Measurements from ENCODE around the gene CPED1. TPM values are rescaled to one million over a fixed set of nuclear protein-coding genes. Genes with fewer than 3 reads are reported as not detected.
"Not testable (repeated sequence)": the region's sequence is repeated elsewhere in the genome, so short reads cannot be mapped to it uniquely, and the experiment has no call there.

The CPED1 gene
- polyA plus RNA-seq, 2 donors: 0.29 to 1.3 TPM

DNA sequence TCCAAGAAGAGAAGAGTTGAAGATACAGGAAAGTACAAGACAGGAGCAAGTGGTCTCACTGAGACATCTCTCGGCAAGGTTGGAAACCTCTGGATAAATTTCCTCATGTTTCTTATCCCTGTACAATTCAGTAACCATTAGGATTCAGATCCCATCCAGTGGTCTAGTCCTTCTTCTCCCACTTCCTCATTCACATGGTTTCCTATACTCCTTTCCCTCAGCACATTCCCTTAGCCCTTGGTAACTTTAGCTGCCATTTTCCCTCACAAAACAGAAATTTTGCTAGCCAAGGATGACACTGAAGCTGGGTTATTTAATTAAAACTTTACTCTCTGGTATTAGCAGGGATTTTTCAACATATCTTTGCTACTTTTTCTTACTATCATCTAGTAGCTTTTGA is 82.6 kb downstream of the CPED1 start:
- H3K36me3 ChIP-seq (ENCODE audit: control insufficient read depth in 2 of 2, insufficient read depth in 2 of 2, low read length in 1 of 2): no peaks in the 10 kb centered on the region
- no peak overlapping the region for H3K27ac ChIP-seq (ENCODE audit: low read depth in 2 of 2, low read length in 1 of 2)
- no peaks in the 10 kb centered on the region for H3K9me3 ChIP-seq (ENCODE audit: control insufficient read depth in 2 of 2, insufficient read depth in 1 of 2, low read depth in 1 of 2, low read length in 1 of 2)
- H3K4me1 ChIP-seq (ENCODE audit: control insufficient read depth in 2 of 2, insufficient read depth in 2 of 2, low read length in 1 of 2): no peaks in the 10 kb centered on the region
- H3K27me3 ChIP-seq (ENCODE audit: control insufficient read depth in 1 of 2, insufficient read depth in 2 of 2, low read length in 2 of 2): no peaks in the 10 kb centered on the region
- 95 to 100% methylated on average over 1 of the region's 1 CpG for WGBS, 2 donors
- no peak overlapping the region for H3K4me3 ChIP-seq (ENCODE audit: low read depth in 1 of 2, low read length in 2 of 2)

DNA sequence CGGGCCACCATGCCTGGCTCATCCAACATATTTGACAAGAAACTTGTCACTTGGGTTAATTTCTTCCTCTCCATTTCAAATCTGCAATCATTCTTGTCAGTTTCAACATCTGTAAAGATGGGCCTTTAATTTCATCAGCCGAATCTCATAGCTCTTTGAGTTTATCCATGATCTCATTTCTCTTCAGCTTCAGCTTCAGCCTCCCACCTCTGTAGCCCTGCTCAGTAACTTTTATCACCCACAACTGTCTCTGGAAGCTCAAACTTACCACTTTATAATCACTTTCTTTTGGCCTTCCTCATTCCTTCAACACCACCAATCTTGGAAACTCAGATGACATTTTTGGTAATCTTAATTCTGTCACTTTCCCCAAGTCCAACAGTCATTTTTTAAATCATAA is 83.2 kb downstream of the CPED1 start:
- WGBS, 2 donors: 85 to 93% methylated on average over 2 of the region's 2 CpGs
- H3K4me1 ChIP-seq (ENCODE audit: control insufficient read depth in 2 of 2, insufficient read depth in 2 of 2, low read length in 1 of 2): no peaks in the 10 kb centered on the region
- no peak overlapping the region for H3K4me3 ChIP-seq (ENCODE audit: low read depth in 1 of 2, low read length in 2 of 2)
- H3K36me3 ChIP-seq (ENCODE audit: control insufficient read depth in 2 of 2, insufficient read depth in 2 of 2, low read length in 1 of 2): no peaks in the 10 kb centered on the region
- H3K27me3 ChIP-seq (ENCODE audit: control insufficient read depth in 1 of 2, insufficient read depth in 2 of 2, low read length in 2 of 2): no peaks in the 10 kb centered on the region
- no peaks in the 10 kb centered on the region for H3K9me3 ChIP-seq (ENCODE audit: control insufficient read depth in 2 of 2, insufficient read depth in 1 of 2, low read depth in 1 of 2, low read length in 1 of 2)
- H3K27ac ChIP-seq (ENCODE audit: low read depth in 2 of 2, low read length in 1 of 2): no peak overlapping the region

DNA sequence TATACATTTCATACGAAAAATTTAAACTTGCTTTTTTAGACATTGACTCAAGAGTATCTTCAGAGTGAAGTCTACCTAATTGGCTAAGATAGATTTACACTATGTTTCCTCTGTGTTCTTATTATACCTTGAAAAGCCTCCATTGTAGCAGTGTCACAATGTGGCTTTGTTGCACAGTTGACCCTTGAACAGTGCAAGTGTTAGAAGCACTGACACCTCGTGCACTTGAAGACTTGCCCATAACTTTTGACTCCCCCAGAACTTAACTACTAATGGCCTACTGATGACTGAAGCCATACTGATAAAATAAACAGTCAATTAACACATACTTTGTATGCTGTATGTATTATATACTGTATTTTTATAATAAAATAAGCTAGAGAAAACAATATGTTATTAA is 84.3 kb downstream of the CPED1 start:
- H3K27ac ChIP-seq (ENCODE audit: low read depth in 2 of 2, low read length in 1 of 2): no peak overlapping the region
- no peak overlapping the region for H3K4me3 ChIP-seq (ENCODE audit: low read depth in 1 of 2, low read length in 2 of 2)
- no peaks in the 10 kb centered on the region for H3K27me3 ChIP-seq (ENCODE audit: control insufficient read depth in 1 of 2, insufficient read depth in 2 of 2, low read length in 2 of 2)
- 66 to 68% methylated on average over 2 of the region's 2 CpGs for WGBS, 2 donors
- no peaks in the 10 kb centered on the region for H3K36me3 ChIP-seq (ENCODE audit: control insufficient read depth in 2 of 2, insufficient read depth in 2 of 2, low read length in 1 of 2)
- no peaks in the 10 kb centered on the region for H3K4me1 ChIP-seq (ENCODE audit: control insufficient read depth in 2 of 2, insufficient read depth in 2 of 2, low read length in 1 of 2)
- H3K9me3 ChIP-seq (ENCODE audit: control insufficient read depth in 2 of 2, insufficient read depth in 1 of 2, low read depth in 1 of 2, low read length in 1 of 2): no peaks in the 10 kb centered on the region

DNA sequence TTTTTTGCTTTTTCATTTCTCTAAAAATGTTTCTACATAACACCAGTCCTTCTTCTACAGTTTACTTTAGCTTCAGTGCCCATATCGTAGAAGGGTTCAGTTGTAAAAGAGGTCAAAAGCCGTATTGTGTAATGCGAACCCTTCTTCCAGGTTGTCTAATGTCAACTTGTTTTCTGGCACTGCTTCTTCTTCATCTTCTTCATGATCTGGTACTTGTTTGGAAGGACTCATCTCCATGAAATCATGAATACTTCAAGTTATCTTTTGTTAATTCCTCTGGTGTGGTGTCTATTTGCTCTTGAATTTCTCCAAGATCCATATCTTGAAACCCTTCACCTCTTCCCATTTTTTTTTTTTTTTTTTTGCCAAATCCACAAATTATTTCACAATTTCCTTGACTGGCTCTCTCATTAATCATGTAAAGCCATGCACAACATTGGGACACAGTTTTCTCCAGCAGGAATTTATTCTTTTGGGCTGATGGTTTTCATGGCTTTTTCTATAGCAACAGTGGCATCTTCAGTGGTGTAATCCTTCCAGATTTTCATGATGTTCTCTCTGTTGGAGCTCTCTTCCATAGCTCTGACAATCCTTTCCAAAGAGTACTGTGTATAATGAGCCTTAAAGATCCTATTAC is 85.1 kb downstream of the CPED1 start:
- Histone ChIP-seq H3K27me3 (ENCODE audit: control insufficient read depth in 1 of 2, insufficient read depth in 2 of 2, low read length in 2 of 2) (no peaks in the 10 kb centered on the region), H3K4me3 (ENCODE audit: low read depth in 1 of 2, low read length in 2 of 2) (no peak overlapping the region), H3K27ac (ENCODE audit: low read depth in 2 of 2, low read length in 1 of 2) (no peak overlapping the region), H3K9me3 (ENCODE audit: control insufficient read depth in 2 of 2, insufficient read depth in 1 of 2, low read depth in 1 of 2, low read length in 1 of 2) (no peaks in the 10 kb centered on the region), H3K36me3 (ENCODE audit: control insufficient read depth in 2 of 2, insufficient read depth in 2 of 2, low read length in 1 of 2) (no peaks in the 10 kb centered on the region), H3K4me1 (ENCODE audit: control insufficient read depth in 2 of 2, insufficient read depth in 2 of 2, low read length in 1 of 2) (no peaks in the 10 kb centered on the region)
- WGBS, 2 donors: 85% methylated on average over 3 of the region's 3 CpGs

DNA sequence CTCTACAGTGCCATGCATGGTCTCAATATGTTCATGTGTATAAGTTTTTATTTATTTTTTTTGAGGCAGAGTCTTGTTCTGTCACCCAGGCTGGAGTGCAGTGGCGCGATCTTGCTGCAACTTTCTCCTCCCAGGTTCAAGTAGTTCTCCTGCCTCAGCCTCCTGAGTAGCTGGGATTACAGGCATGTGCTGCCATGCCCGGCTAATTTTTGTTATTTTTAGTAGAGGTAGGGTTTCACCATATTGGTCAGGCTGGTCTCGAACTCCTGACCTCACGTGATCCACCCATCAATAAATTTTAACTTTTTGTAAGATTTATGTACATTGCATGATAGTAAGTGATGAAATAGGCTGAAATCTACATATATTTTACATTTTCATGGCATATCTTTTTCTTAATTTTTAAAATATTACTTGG is 86.9 kb downstream of the CPED1 start:
- not testable (repeated sequence) for H3K27me3 ChIP-seq (ENCODE audit: control insufficient read depth in 1 of 2, insufficient read depth in 2 of 2, low read length in 2 of 2); H3K9me3 ChIP-seq (ENCODE audit: control insufficient read depth in 2 of 2, insufficient read depth in 1 of 2, low read depth in 1 of 2, low read length in 1 of 2); H3K4me1 ChIP-seq (ENCODE audit: control insufficient read depth in 2 of 2, insufficient read depth in 2 of 2, low read length in 1 of 2); H3K4me3 ChIP-seq (ENCODE audit: low read depth in 1 of 2, low read length in 2 of 2); H3K36me3 ChIP-seq (ENCODE audit: control insufficient read depth in 2 of 2, insufficient read depth in 2 of 2, low read length in 1 of 2); H3K27ac ChIP-seq (ENCODE audit: low read depth in 2 of 2, low read length in 1 of 2)
- WGBS, 2 donors: 88 to 95% methylated on average over 5 of the region's 5 CpGs

DNA sequence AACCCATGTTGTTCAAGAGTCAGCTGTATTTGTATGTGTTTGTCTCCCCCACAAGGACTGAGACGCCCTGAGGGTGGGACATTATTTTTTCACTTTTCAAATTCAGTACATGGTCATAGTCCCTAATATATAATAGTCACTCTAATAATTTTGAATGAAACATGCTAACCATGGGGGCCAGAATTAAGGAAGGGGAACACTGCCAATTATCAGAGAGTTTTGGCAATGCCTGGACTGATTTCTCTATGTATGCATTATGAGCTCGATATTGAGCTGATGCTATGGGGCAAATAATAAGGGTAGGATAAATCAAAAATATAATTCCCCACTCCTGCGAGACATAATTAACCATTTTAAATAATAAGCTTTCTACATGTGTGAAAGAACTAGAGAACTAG is 87.4 kb downstream of the CPED1 start:
- 87 to 92% methylated on average over 3 of the region's 3 CpGs for WGBS, 2 donors
- H3K27ac ChIP-seq (ENCODE audit: low read depth in 2 of 2, low read length in 1 of 2): no peak overlapping the region

DNA sequence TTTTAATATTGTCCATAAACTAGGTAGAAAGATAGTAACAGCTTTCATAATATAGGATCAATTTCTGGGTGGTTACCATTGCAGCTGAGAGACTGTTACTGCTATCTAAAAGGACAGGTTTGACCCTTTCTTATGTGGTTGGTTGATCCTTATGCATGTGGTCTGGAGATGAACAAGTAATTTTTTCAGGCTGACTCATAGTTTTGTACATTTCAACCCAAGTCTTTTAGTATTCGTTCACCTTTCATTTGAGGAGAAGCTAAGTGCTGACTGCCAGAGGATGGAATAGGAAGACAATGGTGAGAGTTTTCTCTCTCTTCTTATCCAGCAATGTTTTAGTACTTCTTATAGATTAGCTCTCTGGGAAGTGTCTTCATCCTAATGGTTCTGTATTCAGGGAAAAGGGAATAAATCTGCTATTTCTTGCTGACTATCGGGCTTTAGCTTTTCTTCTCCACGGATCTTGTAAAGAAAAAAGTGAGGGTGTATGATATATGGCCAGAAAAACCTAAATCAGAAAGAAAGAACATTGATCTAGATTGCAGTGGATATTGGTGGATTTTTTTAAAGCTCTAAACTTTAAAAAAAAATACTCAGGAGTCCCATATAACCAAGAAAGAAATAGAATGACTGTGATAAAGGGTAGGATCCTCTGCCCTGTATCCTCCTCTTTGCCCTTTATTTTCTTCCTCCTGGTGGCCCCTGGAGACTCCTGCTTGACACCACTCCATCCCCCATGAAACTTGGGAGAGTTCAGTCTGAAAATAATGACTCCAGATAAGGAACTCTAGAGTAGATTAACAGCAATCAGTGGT is 88.0 kb downstream of the CPED1 start:
- H3K27me3 ChIP-seq (ENCODE audit: control insufficient read depth in 1 of 2, insufficient read depth in 2 of 2, low read length in 2 of 2): no peaks in the 10 kb centered on the region
- H3K36me3 ChIP-seq (ENCODE audit: control insufficient read depth in 2 of 2, insufficient read depth in 2 of 2, low read length in 1 of 2): no peaks in the 10 kb centered on the region
- no peaks in the 10 kb centered on the region for H3K9me3 ChIP-seq (ENCODE audit: control insufficient read depth in 2 of 2, insufficient read depth in 1 of 2, low read depth in 1 of 2, low read length in 1 of 2)
- no peak overlapping the region for H3K4me3 ChIP-seq (ENCODE audit: low read depth in 1 of 2, low read length in 2 of 2)
- no peak overlapping the region for H3K27ac ChIP-seq (ENCODE audit: low read depth in 2 of 2, low read length in 1 of 2)
- H3K4me1 ChIP-seq (ENCODE audit: control insufficient read depth in 2 of 2, insufficient read depth in 2 of 2, low read length in 1 of 2): no peaks in the 10 kb centered on the region
- 75% methylated on average over 3 of the region's 3 CpGs for WGBS, 2 donors

More for the DNA sequence above, 87.4 kb downstream of the CPED1 start:
- no peaks in the 10 kb centered on the region for H3K36me3 ChIP-seq (ENCODE audit: control insufficient read depth in 2 of 2, insufficient read depth in 2 of 2, low read length in 1 of 2)
- H3K9me3 ChIP-seq (ENCODE audit: control insufficient read depth in 2 of 2, insufficient read depth in 1 of 2, low read depth in 1 of 2, low read length in 1 of 2): no peaks in the 10 kb centered on the region
- H3K27me3 ChIP-seq (ENCODE audit: control insufficient read depth in 1 of 2, insufficient read depth in 2 of 2, low read length in 2 of 2): no peaks in the 10 kb centered on the region
- H3K4me1 ChIP-seq (ENCODE audit: control insufficient read depth in 2 of 2, insufficient read depth in 2 of 2, low read length in 1 of 2): no peaks in the 10 kb centered on the region
- no peak overlapping the region for H3K4me3 ChIP-seq (ENCODE audit: low read depth in 1 of 2, low read length in 2 of 2)

DNA sequence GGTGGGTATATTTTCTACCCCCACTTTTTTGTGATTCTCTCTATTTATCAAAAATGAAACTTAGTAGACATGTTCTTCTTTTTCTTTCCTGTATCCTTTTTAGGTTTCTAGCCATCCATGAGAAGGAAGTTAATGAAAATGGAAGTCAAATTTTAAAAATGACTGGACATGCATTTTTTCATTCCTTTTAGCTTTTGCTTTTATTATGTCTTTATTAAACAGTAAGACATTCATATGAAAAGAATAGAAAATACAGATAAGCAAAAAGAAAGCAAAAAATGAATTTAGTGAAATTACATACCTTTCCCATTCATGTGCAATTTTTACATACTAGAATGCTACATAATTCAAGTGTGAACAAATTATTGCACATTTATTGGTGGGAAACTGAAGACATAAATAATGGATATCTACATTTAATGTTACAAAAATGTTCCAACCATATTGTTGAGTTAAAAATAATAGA is 88.7 kb downstream of the CPED1 start:
- Histone ChIP-seq H3K4me1 (ENCODE audit: control insufficient read depth in 2 of 2, insufficient read depth in 2 of 2, low read length in 1 of 2) (no peaks in the 10 kb centered on the region), H3K27me3 (ENCODE audit: control insufficient read depth in 1 of 2, insufficient read depth in 2 of 2, low read length in 2 of 2) (no peaks in the 10 kb centered on the region), H3K9me3 (ENCODE audit: control insufficient read depth in 2 of 2, insufficient read depth in 1 of 2, low read depth in 1 of 2, low read length in 1 of 2) (no peaks in the 10 kb centered on the region), H3K27ac (ENCODE audit: low read depth in 2 of 2, low read length in 1 of 2) (no peak overlapping the region), H3K4me3 (ENCODE audit: low read depth in 1 of 2, low read length in 2 of 2) (no peak overlapping the region), H3K36me3 (ENCODE audit: control insufficient read depth in 2 of 2, insufficient read depth in 2 of 2, low read length in 1 of 2) (no peaks in the 10 kb centered on the region)

DNA sequence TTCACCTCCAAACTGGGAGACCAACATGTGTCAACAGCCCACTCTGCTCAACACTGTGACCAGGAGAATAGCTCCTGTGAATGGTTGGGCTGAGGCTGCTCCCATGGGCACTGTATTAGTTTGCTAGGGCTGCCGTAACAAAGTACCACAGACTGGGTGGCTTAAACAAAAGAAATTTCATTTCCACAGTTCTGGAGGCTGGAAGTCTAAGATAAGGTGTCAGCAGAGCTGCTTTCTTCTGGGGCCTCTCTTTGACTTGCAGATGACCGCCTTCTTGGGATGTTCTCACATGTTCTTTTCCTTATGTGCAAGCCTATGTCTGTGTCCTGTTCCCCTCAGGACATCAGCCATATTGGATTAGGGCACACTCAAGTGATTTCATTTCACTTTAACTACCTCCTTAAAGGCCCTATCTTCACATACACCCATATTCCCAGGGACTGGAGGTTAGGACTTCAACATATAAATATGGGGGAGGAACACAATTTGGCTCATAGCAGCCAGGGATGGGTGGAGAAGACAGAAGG is 90.3 kb downstream of the CPED1 start:
- 94 to 98% methylated on average over 2 of the region's 2 CpGs for WGBS, 2 donors

More for the DNA sequence above, 90.3 kb downstream of the CPED1 start:
- H3K27ac ChIP-seq (ENCODE audit: low read depth in 2 of 2, low read length in 1 of 2): no peak overlapping the region
- no peak overlapping the region for H3K4me3 ChIP-seq (ENCODE audit: low read depth in 1 of 2, low read length in 2 of 2)
- H3K27me3 ChIP-seq (ENCODE audit: control insufficient read depth in 1 of 2, insufficient read depth in 2 of 2, low read length in 2 of 2): no peaks in the 10 kb centered on the region
- no peaks in the 10 kb centered on the region for H3K4me1 ChIP-seq (ENCODE audit: control insufficient read depth in 2 of 2, insufficient read depth in 2 of 2, low read length in 1 of 2)
- H3K36me3 ChIP-seq (ENCODE audit: control insufficient read depth in 2 of 2, insufficient read depth in 2 of 2, low read length in 1 of 2): no peaks in the 10 kb centered on the region
- H3K9me3 ChIP-seq (ENCODE audit: control insufficient read depth in 2 of 2, insufficient read depth in 1 of 2, low read depth in 1 of 2, low read length in 1 of 2): no peaks in the 10 kb centered on the region

All from esophagus (tissue), 2 donors.